Measurements from ENCODE around the gene CAPSL.
A peak's percentile ranks its signal among the peaks of the same experiment; 100 is the strongest.
"Not testable (repeated sequence)": the region's sequence is repeated elsewhere in the genome, so short reads cannot be mapped to it uniquely, and the experiment has no call there.

Gene CAPSL

DNA sequence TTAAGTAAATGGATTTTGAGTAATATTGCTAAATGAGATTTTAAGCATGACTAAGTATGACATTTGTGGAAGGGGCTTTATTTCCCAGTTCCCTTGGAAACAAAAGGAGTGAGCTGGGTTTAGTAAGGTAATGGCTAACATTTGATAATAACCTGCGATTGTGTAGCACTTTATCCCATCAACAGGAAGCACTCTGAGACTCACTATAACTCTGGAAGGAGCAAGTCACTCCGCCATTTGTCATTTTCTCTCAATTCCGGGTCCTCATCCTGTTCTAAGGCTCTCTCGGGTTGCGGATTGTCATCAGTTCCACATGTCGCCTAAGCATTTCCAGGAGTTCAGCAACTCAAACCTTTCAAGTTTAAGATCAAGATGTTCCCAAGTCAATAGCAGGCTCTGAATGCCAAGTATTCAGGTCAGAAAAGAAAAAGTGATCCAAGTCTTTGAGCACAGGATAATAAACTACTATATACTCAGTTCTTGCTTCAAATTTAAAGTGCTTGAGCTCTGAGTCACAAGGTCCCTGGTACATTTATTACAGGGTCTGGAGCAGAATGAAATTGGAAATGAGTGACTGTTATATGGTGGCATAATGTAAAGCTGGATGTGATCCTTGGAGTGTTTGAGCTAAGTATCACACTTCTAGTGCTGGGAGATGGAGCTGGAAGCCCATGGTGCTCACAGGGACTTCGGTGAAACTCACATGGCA, 39.3 kb downstream of the CAPSL start:
- H3K36me3 Mint-ChIP-seq (ENCODE audit: low read depth) = peaks cover 1% of the 10 kb centered on the region
- H3K4me1 Mint-ChIP-seq (ENCODE audit: low read depth) = peaks cover 51% of the 10 kb centered on the region
- peaks cover 7% of the 10 kb centered on the region for H3K27me3 Mint-ChIP-seq (ENCODE audit: low read depth)
- H3K4me3 Mint-ChIP-seq = no peak overlapping the region
- no peaks in the 10 kb centered on the region for H3K9me3 Mint-ChIP-seq
- H3K27ac Mint-ChIP-seq = no peak overlapping the region

- Mint-ChIP-seq H3K27ac (no peak overlapping the region), H3K9me3 (no peaks in the 10 kb centered on the region), H3K27me3 (ENCODE audit: low read depth) (peaks cover 7% of the 10 kb centered on the region), H3K36me3 (ENCODE audit: low read depth) (peaks cover 4% of the 10 kb centered on the region), H3K4me1 (ENCODE audit: low read depth) (peaks cover 5% of the 10 kb centered on the region), H3K4me3 (no peak overlapping the region)
Observed at GRCh38 chr5:35894131-35894530, 44.3 kb downstream of the CAPSL start.

DNA sequence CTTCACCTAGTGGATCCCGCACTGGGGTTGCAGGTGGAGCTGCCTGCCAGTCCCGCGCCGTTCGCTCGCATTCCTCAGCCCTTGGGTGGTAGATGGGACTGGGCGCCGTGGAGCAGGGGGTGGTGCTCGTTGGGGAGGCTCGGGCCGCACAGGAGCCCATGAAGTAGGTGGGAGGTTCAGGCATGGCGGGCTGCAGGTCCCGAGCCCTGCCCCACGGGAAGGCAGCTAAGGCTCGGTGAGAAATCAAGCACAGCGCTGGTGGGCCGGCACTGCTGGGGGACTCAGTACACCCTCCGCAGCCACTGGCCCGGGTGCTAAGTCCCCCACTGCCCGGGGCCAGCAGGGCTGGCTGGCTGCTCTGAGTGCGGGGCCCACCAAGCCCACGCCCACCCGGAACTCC, 45.6 kb downstream of the CAPSL start:
- H3K4me1 Mint-ChIP-seq (ENCODE audit: low read depth); H3K36me3 Mint-ChIP-seq (ENCODE audit: low read depth); H3K27me3 Mint-ChIP-seq (ENCODE audit: low read depth); H3K9me3 Mint-ChIP-seq; H3K27ac Mint-ChIP-seq; H3K4me3 Mint-ChIP-seq: not testable (repeated sequence)

- H3K4me3 Mint-ChIP-seq = no peak overlapping the region
- no peaks in the 10 kb centered on the region for H3K9me3 Mint-ChIP-seq
- peaks cover under 1% of the 10 kb centered on the region for H3K27me3 Mint-ChIP-seq (ENCODE audit: low read depth)
- no peak overlapping the region for H3K27ac Mint-ChIP-seq
- H3K36me3 Mint-ChIP-seq (ENCODE audit: low read depth) = peaks cover 4% of the 10 kb centered on the region
- H3K4me1 Mint-ChIP-seq (ENCODE audit: low read depth) = no peaks in the 10 kb centered on the region
Observed at GRCh38 chr5:35890021-35891020, 48.1 kb downstream of the CAPSL start.

DNA sequence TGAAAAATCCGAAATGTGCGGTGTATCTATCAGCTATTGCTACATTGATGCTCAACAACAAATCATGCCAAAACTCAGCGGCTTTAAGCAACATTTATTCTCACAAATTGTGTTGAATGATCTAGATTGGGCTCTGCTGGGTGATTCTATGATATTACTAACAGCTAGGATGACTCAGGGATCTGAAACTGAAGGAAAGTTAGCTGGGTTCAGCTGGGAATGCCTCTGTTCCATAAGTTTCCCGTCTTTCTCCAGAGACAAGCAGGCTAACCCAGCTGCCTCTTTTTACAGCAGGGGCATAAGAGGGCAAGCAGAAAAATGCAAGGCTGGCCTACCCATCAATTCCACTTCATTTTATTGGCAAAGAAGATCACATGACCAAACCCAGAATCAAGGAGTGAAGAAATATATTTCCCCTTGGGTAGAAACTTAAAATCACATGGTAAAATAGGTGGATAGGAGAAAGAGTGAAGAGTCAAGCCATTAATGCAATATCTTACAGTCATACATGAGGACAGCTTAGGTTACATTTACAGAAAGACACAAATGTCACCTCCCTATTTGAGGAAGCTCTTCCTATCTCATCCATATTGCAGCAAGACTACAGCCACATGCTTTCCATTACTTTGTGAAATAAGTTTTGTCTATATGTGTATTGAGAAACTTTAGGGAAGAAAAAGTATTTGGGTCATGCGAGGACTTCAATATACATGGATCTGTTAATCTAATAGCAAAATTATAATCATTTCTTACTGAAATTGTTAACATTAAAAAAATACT, 50.9 kb downstream of the CAPSL start:
- H3K4me3 Mint-ChIP-seq = no peak overlapping the region
- H3K9me3 Mint-ChIP-seq = no peaks in the 10 kb centered on the region
- H3K27ac Mint-ChIP-seq = no peak overlapping the region
- H3K27me3 Mint-ChIP-seq (ENCODE audit: low read depth) = no peaks in the 10 kb centered on the region
- peaks cover 18% of the 10 kb centered on the region for H3K4me1 Mint-ChIP-seq (ENCODE audit: low read depth)
- H3K36me3 Mint-ChIP-seq (ENCODE audit: low read depth) = peaks cover 19% of the 10 kb centered on the region

- Mint-ChIP-seq H3K27me3 (ENCODE audit: low read depth) (no peaks in the 10 kb centered on the region), H3K27ac (no peak overlapping the region), H3K4me1 (ENCODE audit: low read depth) (peaks cover 25% of the 10 kb centered on the region), H3K4me3 (no peak overlapping the region), H3K9me3 (no peaks in the 10 kb centered on the region), H3K36me3 (ENCODE audit: low read depth) (peaks cover 21% of the 10 kb centered on the region)
Observed at GRCh38 chr5:35886381-35886780, 52.0 kb downstream of the CAPSL start.

DNA sequence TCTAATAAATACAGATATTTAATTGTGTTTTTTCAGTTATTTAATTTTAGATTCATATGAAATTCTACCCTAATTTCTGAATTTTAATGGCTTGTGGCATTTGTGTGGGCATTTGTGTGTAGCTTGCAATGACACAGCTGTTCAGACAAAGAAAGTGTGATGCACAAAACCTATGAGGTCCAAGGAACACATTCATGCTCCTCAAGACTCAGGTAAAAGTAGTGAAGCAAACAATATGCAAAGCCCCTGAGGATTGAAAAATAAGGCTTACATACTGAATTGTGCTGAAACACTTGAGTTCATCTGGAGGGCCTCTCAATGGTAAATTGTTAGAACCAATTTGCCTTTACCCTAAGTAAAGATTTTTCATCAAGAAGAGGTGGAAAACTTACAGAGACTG, 53.6 kb downstream of the CAPSL start:
- H3K4me1 Mint-ChIP-seq (ENCODE audit: low read depth) = peaks cover 32% of the 10 kb centered on the region
- H3K27me3 Mint-ChIP-seq (ENCODE audit: low read depth) = no peaks in the 10 kb centered on the region
- H3K4me3 Mint-ChIP-seq = no peak overlapping the region
- no peak overlapping the region for H3K27ac Mint-ChIP-seq
- H3K9me3 Mint-ChIP-seq = no peaks in the 10 kb centered on the region
- H3K36me3 Mint-ChIP-seq (ENCODE audit: low read depth) = peaks cover 25% of the 10 kb centered on the region

GRCh38 chr5:35884191-35884769, 54.1 kb downstream of the CAPSL start:
- H3K9me3 Mint-ChIP-seq = no peaks in the 10 kb centered on the region
- peaks cover 35% of the 10 kb centered on the region for H3K4me1 Mint-ChIP-seq (ENCODE audit: low read depth)
- peak overlapping the region; percentile 50 for H3K4me3 Mint-ChIP-seq
- H3K27me3 Mint-ChIP-seq (ENCODE audit: low read depth) = no peaks in the 10 kb centered on the region
- H3K36me3 Mint-ChIP-seq (ENCODE audit: low read depth) = peaks cover 30% of the 10 kb centered on the region
- H3K27ac Mint-ChIP-seq = peak overlapping the region; percentile 73

GRCh38 chr5:35881758-35882157, 56.7 kb downstream of the CAPSL start:
- no peak overlapping the region for H3K27ac Mint-ChIP-seq
- peaks cover 50% of the 10 kb centered on the region for H3K36me3 Mint-ChIP-seq (ENCODE audit: low read depth)
- no peaks in the 10 kb centered on the region for H3K9me3 Mint-ChIP-seq
- H3K4me1 Mint-ChIP-seq (ENCODE audit: low read depth) = peaks cover 57% of the 10 kb centered on the region
- no peaks in the 10 kb centered on the region for H3K27me3 Mint-ChIP-seq (ENCODE audit: low read depth)
- no peak overlapping the region for H3K4me3 Mint-ChIP-seq

DNA sequence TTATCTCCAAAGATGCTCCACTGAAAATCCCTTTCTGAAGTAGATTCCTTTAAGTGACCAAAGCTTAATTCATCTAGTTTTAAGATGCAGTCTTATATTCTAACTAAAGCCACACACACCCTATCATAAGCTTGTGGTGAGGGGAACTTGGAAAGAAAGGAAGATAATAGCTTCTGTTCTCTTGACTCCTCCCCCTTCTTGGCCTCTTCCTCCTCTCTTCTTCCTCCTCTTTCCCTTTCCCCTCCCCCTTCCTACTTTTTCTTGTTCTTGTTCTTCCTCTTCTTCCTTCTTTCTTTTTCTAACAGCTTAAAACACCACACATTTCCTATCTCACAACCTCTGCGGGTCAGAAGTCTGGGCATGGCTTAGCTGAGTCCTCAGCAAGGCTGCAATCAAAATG, 58.3 kb downstream of the CAPSL start:
- Mint-ChIP-seq H3K27me3 (ENCODE audit: low read depth) (no peaks in the 10 kb centered on the region), H3K36me3 (ENCODE audit: low read depth) (peaks cover 66% of the 10 kb centered on the region), H3K9me3 (no peaks in the 10 kb centered on the region), H3K4me1 (ENCODE audit: low read depth) (peaks cover 68% of the 10 kb centered on the region), H3K27ac (peak overlapping the region; percentile 46), H3K4me3 (no peak overlapping the region)

- no peak overlapping the region for H3K27ac Mint-ChIP-seq
- H3K4me3 Mint-ChIP-seq = no peak overlapping the region
- peaks cover 72% of the 10 kb centered on the region for H3K4me1 Mint-ChIP-seq (ENCODE audit: low read depth)
- H3K36me3 Mint-ChIP-seq (ENCODE audit: low read depth) = peaks cover 72% of the 10 kb centered on the region
- H3K27me3 Mint-ChIP-seq (ENCODE audit: low read depth) = no peaks in the 10 kb centered on the region
- H3K9me3 Mint-ChIP-seq = no peaks in the 10 kb centered on the region
Observed at GRCh38 chr5:35879649-35880048, 58.8 kb downstream of the CAPSL start.

DNA sequence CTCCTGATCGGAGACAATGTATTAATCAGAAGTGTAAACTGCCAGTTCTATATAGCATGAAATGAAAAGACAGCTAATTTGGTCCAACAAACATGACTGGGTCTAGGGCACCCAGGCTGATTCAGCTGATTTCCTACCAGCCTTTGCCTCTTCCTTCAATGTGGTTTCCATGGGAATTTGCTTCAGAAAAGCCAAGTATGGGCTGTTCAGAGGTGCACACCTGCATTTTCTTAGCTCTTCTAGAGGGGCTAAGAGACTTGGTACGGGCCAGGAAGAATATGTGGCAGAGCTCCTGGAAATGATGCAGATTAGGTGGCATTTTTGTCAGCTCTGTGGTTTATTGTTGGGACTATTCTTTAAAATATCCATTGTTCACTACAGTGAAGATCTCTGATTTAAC, 59.3 kb downstream of the CAPSL start:
- Mint-ChIP-seq H3K36me3 (ENCODE audit: low read depth) (peaks cover 74% of the 10 kb centered on the region), H3K27ac (no peak overlapping the region), H3K27me3 (ENCODE audit: low read depth) (no peaks in the 10 kb centered on the region), H3K4me1 (ENCODE audit: low read depth) (peaks cover 73% of the 10 kb centered on the region), H3K4me3 (no peak overlapping the region), H3K9me3 (no peaks in the 10 kb centered on the region)

DNA sequence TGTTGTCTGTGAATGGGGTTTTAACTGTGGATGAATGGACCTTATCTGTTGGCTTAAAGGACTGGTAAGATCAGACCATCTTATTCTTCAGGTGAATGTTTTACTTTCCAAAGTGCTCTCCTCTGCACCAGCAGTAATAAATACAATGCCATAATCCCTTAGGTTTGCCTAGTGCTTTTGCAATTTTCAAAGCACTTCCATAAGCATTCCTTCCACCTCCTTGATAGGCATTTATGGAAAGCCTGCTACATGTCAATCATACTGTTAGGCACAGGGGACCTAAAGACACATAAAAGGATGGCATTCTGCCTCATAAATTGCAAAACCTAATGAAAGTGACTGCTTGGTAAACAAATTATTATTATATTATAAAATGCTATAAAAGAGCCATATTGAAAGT, 60.3 kb downstream of the CAPSL start:
- H3K27me3 Mint-ChIP-seq (ENCODE audit: low read depth) = no peaks in the 10 kb centered on the region
- H3K36me3 Mint-ChIP-seq (ENCODE audit: low read depth) = peaks cover 76% of the 10 kb centered on the region
- H3K9me3 Mint-ChIP-seq = no peaks in the 10 kb centered on the region
- H3K4me1 Mint-ChIP-seq (ENCODE audit: low read depth) = peaks cover 67% of the 10 kb centered on the region
- H3K4me3 Mint-ChIP-seq = no peak overlapping the region
- H3K27ac Mint-ChIP-seq = no peak overlapping the region

DNA sequence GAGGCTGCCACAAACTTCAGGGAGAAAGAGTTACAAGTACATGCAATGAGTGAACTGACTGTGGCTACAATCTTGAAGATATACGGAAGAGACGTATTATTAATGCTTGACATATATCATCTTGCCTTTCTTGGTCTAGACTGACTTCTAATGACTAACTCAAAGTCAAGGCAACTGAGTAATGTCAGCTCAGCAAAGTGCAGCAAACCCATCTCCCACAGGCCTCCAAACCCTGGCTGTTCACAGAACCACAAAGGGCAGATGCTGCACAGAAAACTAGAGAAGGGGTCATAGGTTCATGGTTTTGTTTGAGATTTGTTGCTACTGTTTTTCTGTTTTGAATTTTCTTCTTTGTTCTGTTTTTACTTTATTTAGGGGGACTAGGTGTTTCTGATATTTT, 60.8 kb downstream of the CAPSL start:
- Mint-ChIP-seq H3K36me3 (ENCODE audit: low read depth) (peaks cover 75% of the 10 kb centered on the region), H3K9me3 (no peaks in the 10 kb centered on the region), H3K27me3 (ENCODE audit: low read depth) (no peaks in the 10 kb centered on the region), H3K4me3 (no peak overlapping the region), H3K4me1 (ENCODE audit: low read depth) (peaks cover 65% of the 10 kb centered on the region), H3K27ac (peak overlapping the region; percentile 71)
